HG03108 (cell line): ENCODE data around the gene CCDC106.

Source experiments
- ATAC-seq: cut with Tn5 transposase; IDR thresholded peaks from one replicate; pipeline ENCODE4 v1.9.1; 2021; ENCODE audit warnings: moderate library complexity; ENCODE audit not compliant: unreplicated experiment

CCDC106 gene

DNA sequence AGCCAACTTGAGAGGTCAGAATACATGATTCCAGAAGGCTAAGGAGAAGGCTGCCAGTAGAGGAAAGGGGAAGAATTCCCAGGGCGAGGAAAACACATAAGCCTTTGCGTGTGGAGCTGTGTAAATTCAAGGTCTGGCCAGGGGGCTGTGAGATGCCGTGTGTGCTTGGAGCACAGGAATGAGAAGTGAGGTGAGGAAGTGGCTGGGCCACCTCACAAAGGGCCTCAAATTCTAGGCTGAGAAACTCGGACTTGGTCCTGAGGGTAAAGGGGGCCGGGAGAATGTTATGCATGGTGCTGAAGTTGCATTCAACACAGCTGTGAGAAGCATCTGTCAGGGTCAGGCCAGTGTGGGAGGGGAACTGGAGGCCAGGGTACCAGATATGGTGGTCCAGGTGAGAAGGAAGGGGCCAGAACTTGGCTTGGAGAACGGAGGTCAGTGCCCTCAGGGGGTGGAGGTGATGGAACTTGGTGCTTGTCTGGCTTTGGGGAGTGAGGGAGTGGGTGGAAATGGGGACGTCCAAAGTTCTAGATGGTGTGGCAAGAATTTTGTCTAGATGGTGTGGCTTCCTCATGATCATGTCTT is 12.1 kb upstream of the CCDC106 start:
- no peak for ATAC-seq

DNA sequence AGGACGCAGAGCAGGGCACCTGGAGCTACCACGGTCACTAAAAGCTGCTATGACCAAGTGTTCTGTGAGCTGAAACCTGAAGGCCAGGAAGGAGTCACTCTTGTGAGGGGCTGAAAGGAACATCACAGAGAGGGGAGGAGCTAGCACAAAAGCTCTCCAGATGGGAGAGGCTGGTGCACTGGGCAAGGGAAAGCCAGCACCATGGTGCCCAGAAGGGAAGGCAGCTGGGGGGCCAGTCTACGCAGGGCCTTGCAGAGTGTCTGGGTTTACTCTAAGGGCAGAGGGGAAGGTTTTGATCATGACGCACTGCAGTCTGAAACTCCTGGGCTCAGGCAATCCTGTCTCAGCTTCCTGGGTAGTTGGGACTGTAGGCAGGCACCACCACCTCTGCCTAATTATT is 11.3 kb upstream of the CCDC106 start:
- no peak for ATAC-seq

DNA sequence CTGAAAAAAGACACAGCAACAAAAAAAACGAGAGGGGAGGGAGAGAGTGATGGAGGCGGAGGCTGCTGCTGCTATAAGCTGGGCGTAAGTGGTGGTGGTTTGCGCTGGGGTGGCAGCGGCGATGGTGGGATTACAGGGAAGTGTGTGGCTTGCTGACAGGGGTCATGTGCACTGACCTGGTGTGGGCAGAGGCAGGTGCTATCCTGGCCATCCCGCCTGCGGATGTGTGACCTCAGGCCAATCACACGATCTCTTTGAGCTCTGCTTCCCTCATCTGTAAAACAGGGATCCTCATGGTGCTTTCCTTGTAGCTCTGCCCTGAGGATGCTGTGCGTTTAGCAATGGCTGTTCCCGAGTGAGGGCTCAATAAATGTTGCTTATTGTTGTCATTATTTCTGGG is 10.5 kb upstream of the CCDC106 start:
- ATAC-seq, result no peak

DNA sequence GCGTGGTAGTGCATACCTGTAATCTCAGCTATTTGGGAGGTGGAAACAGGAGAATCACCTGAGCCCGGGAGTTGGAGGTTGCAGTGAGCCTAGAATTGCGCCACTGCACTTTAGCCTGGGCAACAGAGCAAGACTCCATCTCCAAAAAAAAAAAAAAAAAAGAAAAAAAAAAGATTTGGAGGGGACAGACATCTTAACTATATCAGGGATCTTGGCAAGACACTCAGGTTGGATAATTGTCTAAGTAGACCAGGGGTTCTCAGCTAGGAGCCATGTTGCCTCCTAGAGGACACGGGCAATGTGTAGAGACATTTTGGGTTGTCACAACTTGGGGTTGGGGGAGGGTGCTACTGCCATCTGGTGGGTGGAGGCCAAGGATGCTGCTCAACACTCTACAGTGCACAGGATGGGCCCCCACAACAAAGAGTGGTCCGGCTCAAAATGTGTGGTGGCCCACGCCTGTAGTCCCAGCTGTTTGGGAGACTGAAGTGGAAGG is 9.1 kb upstream of the CCDC106 start:
- no peak for ATAC-seq

DNA sequence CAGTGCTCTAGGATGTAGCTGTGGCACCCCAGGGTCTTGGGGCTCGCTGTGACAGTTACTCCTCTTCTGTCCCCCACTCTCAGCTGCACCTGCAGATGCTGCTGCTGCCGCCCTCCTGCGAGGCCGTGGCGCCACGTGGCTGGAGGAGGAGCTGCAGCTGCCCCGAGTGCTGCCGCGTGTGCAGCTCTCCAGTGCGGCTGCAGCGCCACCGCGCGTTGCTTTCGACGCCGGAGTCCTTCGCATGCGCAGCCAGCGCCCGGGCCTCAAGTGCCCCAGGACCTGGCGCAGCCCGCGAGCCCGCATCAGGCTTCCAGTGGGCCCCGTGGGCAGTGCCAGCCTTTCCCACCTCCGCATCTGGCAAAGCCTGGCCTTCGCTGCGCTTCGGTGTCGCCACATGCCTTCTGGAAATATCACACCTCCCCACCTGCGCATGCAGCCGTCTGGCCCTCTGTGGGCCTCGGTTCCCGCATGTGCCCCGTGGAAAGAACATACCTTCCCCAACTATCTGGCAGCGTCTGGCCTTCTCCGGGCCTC is 7.9 kb upstream of the CCDC106 start:
- ATAC-seq, result no peak

DNA sequence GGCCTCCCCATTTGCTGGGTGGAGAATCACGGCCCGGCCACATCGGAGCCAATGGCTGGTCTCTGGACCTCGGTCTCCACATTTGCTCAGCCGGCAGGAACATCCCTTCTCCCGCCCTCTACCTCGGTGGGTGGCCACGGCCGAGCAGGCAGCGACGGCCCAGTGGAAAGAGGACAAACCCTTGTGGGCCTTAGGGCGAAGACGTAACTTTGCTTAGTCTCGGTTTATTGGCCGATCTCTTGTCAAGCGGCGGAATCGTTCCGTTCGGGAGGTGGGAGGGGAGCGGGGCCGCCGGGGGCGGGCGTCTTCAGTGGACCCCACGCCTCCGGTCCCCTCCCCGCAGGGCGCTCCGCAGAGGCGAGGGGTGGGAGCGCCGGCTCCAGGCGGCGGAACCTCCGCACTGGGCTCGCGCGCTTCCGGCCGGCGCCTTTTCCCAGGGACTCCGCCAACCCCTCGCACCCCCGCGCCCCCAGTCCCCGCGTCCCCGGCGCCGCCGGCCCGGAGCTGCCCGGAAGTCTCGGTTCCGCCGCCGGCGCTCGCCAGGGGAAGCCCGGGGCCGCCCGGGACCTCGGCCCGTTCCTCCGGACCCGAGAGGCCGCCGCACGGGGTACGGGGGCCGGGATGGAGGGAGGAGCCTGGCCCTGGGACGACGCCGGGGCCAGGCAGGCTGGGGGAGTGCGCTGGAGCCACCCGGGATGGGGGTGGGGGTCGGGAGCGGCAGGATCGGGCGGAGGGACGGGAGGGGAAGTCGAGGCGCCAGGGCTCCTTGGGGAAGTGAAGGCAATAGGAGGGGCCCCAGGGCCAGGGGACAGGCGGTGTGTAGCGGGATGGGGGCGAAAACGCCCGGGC is 7.2 kb upstream of the CCDC106 start, which contains the start of gene ZNF580:
Gene ZNF580 (plus strand): TSS at position 426 of the 849 bp plus-strand sequence. CDS start 1,507 bp downstream, outside the sequence.
- ATAC-seq, result no peak

DNA sequence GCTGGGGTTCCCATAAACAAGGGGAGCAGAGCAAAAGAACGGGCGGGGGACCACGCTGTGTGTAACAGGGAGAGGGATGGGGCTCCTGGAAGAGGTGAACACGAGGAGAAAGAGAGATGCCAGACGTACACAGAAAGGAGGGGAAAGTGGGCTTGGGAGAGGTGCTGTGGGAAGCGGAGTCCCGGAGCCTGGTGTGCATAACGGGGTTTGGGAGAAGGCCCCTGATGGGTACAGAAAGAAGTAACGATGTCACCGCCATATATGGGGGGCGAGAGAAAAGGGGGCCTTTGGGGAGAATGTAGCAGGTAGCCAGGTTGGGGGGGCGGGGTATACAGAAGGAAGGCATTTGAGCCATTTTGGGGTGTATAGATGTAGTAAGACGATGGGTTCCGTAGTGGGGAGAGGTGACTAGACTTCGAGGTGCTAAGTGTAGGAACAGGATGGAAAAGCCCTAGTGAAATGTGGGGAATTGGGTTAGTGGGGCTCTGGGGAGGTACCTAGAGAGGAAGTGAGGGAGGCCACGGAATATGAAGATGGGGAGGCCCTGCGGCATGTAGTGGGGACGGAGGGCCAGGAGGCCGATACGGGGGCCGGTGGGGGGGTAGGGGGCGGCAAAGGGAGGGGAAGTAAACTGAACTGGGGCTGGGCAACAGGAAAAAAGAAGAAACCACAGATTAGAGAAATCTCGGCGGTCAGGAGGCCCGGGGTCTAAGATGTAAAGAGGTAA is 6.4 kb upstream of the CCDC106 start:
- ATAC-seq, result no peak

DNA sequence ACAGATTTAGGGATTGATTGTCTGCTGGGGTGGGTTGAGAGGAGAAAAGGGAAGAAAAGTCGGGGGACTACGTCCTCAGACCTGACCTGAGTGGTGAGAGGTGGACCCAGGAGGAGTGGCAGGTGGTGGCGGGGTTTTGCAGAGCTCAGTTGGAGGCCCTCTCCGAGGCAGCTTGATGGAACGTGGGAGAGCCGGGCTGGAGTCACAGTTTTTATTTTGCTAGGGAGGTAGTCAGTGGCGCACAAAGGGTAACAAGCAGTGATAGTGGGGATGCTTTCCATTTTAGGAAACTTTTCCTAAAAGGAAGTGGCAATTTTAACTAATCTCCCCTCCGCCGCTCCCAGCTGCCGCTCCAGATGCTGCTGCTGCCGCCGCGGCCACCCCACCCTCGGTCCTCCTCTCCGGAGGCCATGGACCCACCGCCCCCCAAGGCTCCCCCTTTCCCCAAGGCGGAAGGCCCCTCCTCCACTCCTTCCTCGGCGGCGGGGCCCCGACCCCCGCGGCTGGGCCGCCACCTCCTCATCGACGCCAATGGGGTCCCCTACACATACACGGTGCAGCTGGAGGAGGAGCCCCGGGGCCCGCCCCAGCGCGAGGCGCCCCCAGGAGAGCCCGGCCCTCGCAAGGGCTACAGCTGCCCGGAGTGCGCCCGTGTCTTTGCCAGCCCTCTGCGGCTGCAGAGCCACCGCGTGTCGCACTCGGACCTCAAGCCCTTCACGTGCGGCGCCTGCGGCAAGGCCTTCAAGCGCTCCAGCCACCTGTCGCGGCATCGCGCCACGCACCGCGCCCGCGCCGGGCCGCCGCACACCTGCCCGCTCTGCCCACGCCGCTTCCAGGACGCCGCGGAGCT is 5.6 kb upstream of the CCDC106 start:
- peak; percentile 6 for ATAC-seq

DNA sequence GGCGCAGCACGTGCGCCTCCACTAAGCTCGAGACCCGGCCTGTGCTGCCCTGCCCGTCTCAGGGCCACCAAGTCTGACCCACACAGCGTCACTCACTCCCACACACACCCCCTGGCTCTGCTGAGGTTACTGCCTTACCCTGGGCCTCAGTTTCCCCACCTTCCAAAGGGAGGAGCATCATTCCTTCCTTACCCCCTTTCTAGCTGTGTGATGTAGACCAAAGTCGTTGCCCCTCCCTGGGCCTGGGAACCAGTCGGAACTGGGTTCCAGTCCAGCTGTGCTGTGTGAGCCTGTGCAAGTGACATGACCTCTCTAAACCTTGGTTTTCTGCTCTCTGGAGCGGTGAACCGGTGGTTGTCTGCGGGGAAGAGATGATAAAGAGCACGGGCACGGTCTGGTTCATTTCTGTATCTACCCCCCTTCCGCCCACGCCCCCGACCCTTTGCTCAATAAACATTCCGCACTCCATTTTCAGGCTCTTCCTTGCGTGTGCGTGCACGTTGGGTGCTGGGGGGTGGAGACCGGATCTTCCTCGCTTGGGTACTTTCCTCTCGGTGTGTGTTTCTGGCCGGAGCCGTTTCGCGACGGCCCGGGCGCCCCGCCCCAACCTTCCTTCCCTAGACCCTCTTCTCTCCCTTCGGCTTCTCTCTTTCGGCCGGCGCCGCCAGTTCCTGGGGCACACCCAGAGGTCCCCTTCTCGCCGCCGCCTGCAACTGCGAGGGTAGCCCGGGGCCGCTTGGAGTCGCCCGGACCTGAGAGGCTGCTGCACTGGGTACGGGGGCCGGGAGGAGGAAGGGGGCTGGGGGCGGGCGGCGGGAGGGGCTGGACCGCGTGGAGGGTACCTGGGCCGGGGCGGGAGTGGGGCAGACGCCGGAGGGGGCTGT is 4.8 kb upstream of the CCDC106 start, which contains the start of gene ZNF581:
Gene ZNF581 (plus strand): TSS at position 647 of the 884 bp plus-strand sequence. CDS start 923 bp downstream, outside the sequence.
- ATAC-seq, result peak; percentile 24

DNA sequence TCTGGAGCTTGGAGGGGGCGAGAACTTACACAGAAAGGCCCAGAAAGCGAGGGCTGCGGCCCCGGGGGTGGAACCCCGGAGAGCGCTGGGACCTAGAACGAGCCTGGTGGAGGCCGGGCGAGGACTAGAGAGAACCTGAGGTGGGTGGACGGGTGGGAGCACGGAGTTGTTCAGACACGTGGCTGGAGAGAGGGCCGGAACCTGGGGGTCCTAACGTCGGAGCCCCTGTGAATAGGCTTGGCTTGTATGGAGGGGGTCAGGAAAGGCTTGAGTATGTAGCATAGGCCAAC is 4.2 kb upstream of the CCDC106 start:
- no peak for ATAC-seq

DNA sequence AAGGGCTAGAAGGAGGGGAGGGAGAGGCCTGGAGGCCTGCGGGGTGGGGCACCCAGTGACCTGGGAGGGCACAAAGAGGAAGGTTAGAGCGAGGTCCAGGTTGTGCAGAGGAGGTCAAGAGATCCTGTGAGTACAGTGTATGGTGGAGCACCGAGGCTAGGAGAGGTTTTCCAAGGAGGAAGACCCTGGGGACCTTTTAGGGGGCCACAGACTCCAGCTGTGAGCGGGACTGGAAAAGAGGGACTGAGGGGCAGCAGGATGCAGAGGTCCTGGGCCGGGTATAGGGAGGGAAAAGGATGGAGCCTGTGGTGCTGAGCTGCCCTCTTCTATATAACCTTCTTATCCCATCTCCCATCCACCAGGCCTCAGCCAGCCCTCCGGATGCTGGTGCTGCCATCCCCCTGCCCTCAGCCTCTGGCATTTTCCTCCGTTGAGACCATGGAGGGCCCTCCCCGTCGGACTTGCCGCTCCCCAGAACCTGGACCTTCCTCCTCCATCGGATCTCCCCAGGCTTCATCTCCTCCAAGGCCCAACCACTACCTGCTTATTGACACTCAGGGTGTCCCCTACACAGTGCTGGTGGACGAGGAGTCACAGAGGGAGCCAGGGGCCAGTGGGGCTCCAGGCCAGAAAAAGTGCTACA is 3.7 kb upstream of the CCDC106 start:
- ATAC-seq, result no peak

DNA sequence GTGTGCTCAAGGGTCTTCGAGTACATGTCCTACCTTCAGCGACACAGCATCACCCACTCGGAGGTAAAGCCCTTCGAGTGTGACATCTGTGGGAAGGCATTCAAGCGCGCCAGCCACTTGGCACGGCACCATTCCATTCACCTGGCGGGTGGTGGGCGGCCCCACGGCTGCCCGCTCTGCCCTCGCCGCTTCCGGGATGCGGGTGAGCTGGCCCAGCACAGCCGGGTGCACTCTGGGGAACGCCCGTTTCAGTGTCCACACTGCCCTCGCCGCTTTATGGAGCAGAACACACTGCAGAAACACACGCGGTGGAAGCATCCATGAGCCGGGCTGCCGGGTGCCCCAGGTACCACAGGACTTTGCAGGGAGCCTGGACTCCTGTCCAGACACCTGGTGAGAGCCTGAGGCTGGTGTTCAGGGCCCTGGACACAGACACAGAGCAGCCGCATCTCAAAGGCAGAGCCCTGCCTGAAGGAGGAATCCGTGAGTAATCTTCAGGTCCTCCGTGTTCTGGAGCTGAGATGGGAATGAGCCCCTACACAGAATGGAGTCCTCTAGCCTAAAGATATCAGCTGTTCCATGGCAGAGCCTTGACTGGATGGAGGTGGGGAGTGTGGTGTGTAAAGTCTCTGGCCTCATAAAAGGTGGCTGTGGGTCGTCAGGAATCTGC is 3.0 kb upstream of the CCDC106 start:
- no peak for ATAC-seq

DNA sequence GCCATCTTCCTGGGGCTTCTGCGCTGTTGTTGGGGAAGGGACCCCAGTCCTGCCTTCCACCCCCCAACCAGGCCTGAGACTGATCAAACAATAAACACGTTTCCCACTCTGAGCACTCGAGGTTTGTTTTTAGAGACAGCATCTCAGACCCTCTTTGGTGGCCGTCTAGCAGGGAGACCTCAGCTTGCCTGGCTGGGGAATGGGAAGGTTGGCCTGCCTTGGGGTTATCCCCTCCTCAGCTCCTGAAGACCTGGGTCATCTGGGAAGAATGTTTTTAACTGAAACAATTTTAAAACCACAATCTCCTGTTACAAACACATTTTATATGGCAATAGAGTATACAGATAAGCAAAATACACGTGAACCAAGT is 2.5 kb upstream of the CCDC106 start:
- no peak for ATAC-seq

DNA sequence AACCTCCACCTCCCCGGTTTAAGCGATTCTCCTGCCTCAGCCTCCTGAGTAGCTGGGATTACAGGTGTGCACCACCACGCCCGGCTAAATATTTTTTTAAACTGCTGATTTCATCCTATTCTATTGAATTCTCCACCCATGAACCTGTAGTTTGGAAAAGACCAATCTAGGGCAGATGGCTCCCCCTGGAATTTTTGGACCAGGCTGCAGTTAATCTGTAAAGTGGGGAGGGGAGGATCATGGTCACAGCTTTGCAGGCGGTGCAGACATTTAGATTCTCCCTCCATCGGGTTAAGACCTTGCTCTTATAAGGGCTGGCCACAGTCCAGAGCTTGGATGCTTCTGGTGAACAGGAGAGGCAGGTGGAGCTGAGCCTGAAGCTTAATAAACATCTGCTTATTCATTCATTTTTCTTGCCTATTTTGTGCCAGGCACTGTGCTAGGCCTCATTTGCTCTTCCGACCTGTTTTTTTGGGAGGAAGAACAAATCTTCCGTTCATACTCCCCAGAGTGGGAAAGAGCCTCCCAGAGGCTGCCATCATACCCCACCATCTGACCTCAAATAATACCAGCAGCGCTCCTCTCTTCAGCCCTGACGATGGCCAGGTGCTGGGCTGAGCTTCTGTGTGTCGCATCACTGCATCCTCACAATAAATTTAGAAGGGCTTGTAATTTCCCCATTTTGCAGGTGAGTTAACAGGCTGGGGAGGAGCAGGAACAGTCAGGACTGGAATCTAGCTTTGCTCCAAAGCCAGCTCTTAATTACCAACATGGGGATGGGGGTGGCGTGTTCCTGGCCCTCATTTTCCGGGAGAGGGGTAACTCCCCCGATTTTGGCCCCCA is 902 bp upstream of the CCDC106 start:
- no peak for ATAC-seq

DNA sequence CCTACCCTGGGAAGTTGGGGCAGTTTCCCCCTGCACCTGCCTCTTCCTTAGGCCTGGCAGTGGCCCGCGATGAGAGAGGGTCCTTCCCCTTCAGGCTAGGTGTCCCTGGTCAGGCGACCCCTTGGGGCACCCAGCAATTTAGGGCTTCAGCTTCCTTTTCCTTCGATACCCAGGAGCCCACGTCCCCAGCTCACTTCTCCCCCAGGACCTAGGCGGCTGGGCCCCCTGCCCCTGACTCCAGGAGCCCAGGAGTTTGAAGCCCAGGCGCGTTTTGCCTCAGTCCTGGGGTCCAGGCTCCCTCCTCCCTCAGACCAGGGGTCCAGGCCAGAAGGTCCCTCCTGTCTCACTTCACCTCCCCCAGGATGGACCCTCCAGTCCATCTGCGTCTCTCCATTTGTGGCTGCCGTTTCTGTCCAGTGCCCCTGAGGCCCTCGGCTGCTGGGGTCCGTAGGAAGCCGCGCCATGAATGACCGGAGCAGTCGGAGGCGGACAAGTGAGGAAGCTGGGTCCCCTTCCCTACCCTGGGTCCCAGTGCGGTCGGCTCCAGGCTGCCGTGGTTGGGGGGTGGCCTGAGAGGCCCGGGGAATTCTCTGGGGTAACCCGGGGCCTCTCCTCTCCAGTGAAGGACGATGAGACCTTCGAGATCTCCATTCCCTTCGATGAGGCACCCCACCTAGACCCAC is 714 bp downstream of the CCDC106 start:
- ATAC-seq, result no peak

DNA sequence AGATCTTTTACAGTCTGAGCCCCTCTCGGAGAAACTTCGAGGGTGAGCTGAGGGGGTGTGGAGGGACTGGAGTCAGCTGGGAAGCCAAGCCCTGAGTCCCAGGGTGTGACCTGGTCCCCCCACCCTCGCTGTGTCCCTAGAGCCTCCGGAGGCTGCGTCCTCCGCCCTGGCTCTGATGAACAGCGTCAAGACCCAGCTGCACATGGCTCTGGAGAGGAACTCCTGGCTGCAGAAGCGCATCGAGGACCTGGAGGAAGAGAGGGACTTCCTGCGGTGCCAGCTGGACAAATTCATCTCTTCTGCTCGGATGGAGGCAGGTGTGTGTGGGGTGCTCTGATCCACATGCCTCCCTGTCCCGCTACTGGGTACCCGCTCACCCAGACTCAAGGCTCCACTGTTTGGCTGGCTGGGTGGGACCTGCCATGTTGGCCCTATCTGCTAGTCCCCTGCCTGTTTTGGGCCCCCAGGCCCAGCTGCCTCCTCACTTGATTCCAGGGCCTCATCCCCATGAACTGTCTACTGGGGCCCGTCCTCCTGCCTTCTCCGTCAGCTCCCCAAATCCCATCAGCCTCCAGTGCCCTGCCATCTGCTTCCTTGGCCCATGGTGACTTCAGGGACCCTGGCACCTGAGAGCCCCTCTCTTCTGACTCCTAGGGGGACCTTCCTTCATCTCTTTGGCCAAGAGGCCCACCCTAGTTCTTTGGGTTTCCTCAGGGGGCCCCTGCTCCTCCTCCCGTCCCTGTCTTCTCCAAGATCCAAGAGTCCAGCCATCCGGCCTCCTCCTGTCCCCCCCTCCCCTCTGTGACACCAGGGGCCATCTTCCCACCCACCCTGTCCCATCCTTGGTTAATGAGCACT is 1.5 kb downstream of the CCDC106 start:
- no peak for ATAC-seq
